ENCODE data around the gene PLD4. TPM values are rescaled to one million over a fixed set of nuclear protein-coding genes. Genes with fewer than 3 reads are reported as not detected.

Gene PLD4
- total RNA-seq = 1 to 10 TPM in 2 of 4 donors, not detected in 2; 1.7 to 4.1 TPM

GRCh38 chr14:104924421-104925213, at the start of gene PLD4:
TSS of gene PLD4 (plus strand) at chr14:104924879. CDS start at chr14:104927141, 2,262 bp downstream.
- Histone ChIP-seq H3K27ac (peak within 1 kb of the TSS in 2 of 4 donors; percentile 43 to 84), H3K36me3 (no peaks in the 10 kb centered on the region), H3K27me3 (no peaks in the 10 kb centered on the region), H3K4me1 (peaks cover 0 to 18% (median 0%) of the 10 kb centered on the region in 4 donors), H3K4me3 (peak within 1 kb of the TSS in 2 of 4 donors; percentile 8 to 32), H3K9me3 (peaks cover 0 to 5% (median 0%) of the 10 kb centered on the region in 4 donors)
- peak in 1 of 3 donors; percentile 69 for DNase-seq
- TF ChIP-seq POLR2A (IDR thresholded peaks at IDR 0.05) (no peak), CTCF (IDR thresholded peaks at IDR 0.05) (no peak)

- H3K4me1 ChIP-seq = no peaks in the 10 kb centered on the region
- TF ChIP-seq POLR2A (IDR thresholded peaks at IDR 0.05) = no peak
- TF ChIP-seq CTCF (IDR thresholded peaks at IDR 0.05) = no peak
- no peaks in the 10 kb centered on the region for H3K9me3 ChIP-seq
- DNase-seq = no peak
- H3K4me3 ChIP-seq = no peak overlapping the region
- H3K27ac ChIP-seq = no peak overlapping the region
- H3K27me3 ChIP-seq = no peaks in the 10 kb centered on the region
- peaks cover 0 to 21% (median 0%) of the 10 kb centered on the region in 3 donors for H3K36me3 ChIP-seq
Measured at GRCh38 chr14:104875412-104875751, 49.3 kb upstream of the PLD4 start.

- Histone ChIP-seq H3K27ac (no peak overlapping the region), H3K4me3 (no peak overlapping the region), H3K36me3 (peaks cover 0 to 25% (median 0%) of the 10 kb centered on the region in 3 donors), H3K4me1 (no peaks in the 10 kb centered on the region), H3K27me3 (no peaks in the 10 kb centered on the region), H3K9me3 (no peaks in the 10 kb centered on the region)
- no peak for TF ChIP-seq POLR2A (IDR thresholded peaks at IDR 0.05)
- TF ChIP-seq CTCF (IDR thresholded peaks at IDR 0.05) = no peak
- no peak for DNase-seq
Measured at GRCh38 chr14:104875811-104876210, 48.9 kb upstream of the PLD4 start.

GRCh38 chr14:104876251-104876699, 48.4 kb upstream of the PLD4 start:
- no peak overlapping the region for H3K27ac ChIP-seq
- no peaks in the 10 kb centered on the region for H3K4me1 ChIP-seq
- no peaks in the 10 kb centered on the region for H3K9me3 ChIP-seq
- peak in 1 of 3 donors; percentile 68 for DNase-seq
- H3K4me3 ChIP-seq = no peak overlapping the region
- no peaks in the 10 kb centered on the region for H3K27me3 ChIP-seq
- H3K36me3 ChIP-seq = peaks cover 0 to 30% (median 0%) of the 10 kb centered on the region in 3 donors
- TF ChIP-seq POLR2A (IDR thresholded peaks at IDR 0.05) = no peak
- no peak for TF ChIP-seq CTCF (IDR thresholded peaks at IDR 0.05)

- Histone ChIP-seq H3K36me3 (peaks cover 0 to 30% (median 0%) of the 10 kb centered on the region in 3 donors), H3K27me3 (no peaks in the 10 kb centered on the region), H3K4me3 (no peak overlapping the region), H3K27ac (no peak overlapping the region), H3K9me3 (no peaks in the 10 kb centered on the region), H3K4me1 (no peaks in the 10 kb centered on the region)
- DNase-seq = no peak
- TF ChIP-seq POLR2A (IDR thresholded peaks at IDR 0.05) (no peak), CTCF (IDR thresholded peaks at IDR 0.05) (no peak)
Measured at GRCh38 chr14:104877066-104877805, 47.4 kb upstream of the PLD4 start.

Data from Peyer's patch (tissue), 4 donors.